Measurements from ENCODE around the gene KLK14. TPM values are rescaled to one million over a fixed set of nuclear protein-coding genes. Genes with fewer than 3 reads are reported as not detected.
A peak's percentile ranks its signal among the peaks of the same experiment; 100 is the strongest.

KLK14 gene
- total RNA-seq, 1 donor from 2014 or later, result not detected

DNA sequence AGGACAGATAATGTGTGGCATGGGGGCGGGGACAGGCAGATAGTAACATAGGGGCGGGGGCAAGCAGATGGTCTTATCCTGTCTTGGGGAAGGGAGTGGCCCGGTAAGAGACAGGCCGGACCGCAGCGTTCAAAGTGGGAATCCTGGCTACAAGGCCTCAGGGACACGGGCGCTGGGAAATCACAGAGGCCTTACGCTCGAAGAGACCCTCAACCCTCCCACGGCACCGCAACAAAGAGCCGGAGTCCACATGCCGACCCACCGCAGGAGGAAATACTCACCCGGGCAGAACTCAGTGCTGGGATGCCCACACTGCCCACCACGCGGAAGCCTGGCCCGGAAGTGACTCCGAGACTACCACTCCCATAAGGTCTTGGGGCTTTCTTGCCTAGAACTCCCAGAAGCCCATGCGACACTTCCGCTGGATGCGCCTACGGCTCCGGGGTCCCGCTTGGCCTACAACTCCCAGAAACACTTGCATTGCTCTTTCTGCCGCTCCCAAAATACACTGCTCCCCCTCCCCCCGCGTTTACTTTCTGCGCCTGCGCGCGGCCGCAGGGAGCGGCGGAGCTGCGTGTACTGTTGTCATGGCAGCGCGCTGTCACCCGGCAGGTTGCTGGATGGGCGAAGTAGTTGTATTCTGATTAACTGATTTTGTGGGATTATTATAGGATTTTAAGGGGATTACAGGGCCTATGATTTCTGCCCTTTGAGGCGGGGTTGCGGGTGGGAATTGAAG, 25.5 kb upstream of the KLK14 start, which contains the start of gene CTU1:
Gene CTU1, minus strand, starts transcription at position 344 of the 739 bp plus-strand sequence. CDS start 3,840 bp downstream, outside the sequence.
- DNase-seq (ENCODE audit: low read depth), result peak; percentile 98
- peaks cover 5% of the 10 kb centered on the region for H3K27me3 ChIP-seq (ENCODE audit: control insufficient read depth, insufficient read depth, low read length)
- H3K36me3 ChIP-seq (ENCODE audit: control insufficient read depth, insufficient read depth, low read length), result no peaks in the 10 kb centered on the region
- TF ChIP-seq, protein P1, sequence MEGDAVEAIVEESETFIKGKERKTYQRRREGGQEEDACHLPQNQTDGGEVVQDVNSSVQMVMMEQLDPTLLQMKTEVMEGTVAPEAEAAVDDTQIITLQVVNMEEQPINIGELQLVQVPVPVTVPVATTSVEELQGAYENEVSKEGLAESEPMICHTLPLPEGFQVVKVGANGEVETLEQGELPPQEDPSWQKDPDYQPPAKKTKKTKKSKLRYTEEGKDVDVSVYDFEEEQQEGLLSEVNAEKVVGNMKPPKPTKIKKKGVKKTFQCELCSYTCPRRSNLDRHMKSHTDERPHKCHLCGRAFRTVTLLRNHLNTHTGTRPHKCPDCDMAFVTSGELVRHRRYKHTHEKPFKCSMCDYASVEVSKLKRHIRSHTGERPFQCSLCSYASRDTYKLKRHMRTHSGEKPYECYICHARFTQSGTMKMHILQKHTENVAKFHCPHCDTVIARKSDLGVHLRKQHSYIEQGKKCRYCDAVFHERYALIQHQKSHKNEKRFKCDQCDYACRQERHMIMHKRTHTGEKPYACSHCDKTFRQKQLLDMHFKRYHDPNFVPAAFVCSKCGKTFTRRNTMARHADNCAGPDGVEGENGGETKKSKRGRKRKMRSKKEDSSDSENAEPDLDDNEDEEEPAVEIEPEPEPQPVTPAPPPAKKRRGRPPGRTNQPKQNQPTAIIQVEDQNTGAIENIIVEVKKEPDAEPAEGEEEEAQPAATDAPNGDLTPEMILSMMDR (IDR thresholded peaks at IDR 0.05; ENCODE audit: insufficient read depth, low read length, poor library complexity, severe bottlenecking), result no peak
- peak within 1 kb of the TSS; percentile 79 for H3K4me3 ChIP-seq (ENCODE audit: low read depth, low read length)

DNA sequence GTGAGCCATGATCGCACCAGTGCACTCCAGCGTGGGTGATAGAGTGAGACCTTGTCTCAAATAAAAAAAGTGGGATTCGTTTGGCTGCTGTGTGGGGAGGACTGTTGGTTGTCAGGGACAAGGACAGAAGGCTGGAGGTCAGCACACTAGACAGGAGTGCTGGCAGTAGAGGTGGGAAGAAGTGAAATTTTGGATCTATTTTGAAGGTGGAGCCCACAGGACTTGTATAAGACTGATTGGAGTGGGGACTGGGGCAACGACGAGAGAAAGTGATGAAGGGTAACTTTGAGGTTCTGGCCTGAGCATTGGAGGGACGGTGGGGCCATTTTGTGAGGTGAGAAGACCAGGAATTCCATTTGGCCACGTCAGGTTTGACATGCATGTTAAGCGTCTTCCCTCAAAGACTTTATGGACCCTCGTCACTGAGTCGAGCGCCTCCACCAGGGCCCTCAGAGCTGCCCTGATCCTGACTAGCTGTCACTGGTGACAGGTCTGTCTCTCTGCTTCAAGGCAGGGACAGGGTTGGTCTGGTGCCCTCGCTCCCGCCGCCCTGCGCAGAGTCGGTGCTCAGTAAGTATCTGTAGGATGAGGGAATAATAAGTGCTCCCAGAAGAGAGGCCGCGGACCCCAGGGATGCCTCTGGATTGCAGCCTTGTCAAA, 24.8 kb upstream of the KLK14 start:
- DNase-seq (ENCODE audit: low read depth), result no peak
- Histone ChIP-seq H3K27me3 (ENCODE audit: control insufficient read depth, insufficient read depth, low read length) (peaks cover 3% of the 10 kb centered on the region), H3K36me3 (ENCODE audit: control insufficient read depth, insufficient read depth, low read length) (no peaks in the 10 kb centered on the region), H3K4me3 (ENCODE audit: low read depth, low read length) (peak overlapping the region; percentile 79)
- TF ChIP-seq, protein P1 (IDR thresholded peaks at IDR 0.05; ENCODE audit: insufficient read depth, low read length, poor library complexity, severe bottlenecking), result peak; percentile 7

DNA sequence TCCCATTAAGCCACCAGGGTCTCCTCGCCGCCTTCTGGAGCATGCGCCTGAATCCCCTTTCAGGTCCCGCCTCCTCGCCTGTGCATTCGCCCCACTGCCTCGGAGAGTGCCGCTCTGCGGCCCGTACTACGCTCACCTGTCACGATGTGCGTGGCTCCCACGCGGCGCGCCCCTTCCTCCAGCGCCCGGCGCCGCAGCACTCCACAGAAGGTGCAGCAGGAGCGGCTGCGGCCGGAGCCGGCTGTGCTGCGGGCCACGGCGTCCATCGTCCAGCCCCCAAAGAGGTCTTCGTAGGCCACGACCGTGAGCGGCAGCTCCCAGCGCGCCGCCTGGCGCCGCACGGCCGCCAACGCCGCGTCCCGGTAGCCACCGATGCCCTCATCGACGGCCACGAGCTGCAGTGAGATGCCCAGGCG, 21.2 kb upstream of the KLK14 start:
- Histone ChIP-seq H3K27me3 (ENCODE audit: control insufficient read depth, insufficient read depth, low read length) (no peaks in the 10 kb centered on the region), H3K4me3 (ENCODE audit: low read depth, low read length) (no peak overlapping the region), H3K36me3 (ENCODE audit: control insufficient read depth, insufficient read depth, low read length) (no peaks in the 10 kb centered on the region)
- TF ChIP-seq, protein P1 (IDR thresholded peaks at IDR 0.05; ENCODE audit: insufficient read depth, low read length, poor library complexity, severe bottlenecking), result no peak
- no peak for DNase-seq (ENCODE audit: low read depth)

DNA sequence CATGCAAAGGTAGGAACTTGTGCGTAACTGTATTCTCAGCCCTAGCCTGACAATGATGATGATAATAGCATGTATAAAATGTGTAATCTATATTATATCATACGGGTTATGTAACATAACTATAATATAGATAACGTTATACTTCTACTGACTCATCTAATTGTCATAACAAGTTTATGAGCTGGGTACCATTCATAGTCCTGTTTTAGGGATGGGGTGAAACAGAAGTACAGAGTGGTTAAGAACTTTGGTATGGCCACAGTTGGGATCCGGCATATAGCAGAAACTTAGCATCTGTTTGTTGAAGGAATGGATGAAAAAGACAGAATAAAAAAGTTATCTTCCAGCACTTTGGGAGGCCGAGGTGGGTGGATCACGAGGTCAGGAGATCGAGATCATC, 20.3 kb upstream of the KLK14 start:
- Histone ChIP-seq H3K27me3 (ENCODE audit: control insufficient read depth, insufficient read depth, low read length) (no peaks in the 10 kb centered on the region), H3K36me3 (ENCODE audit: control insufficient read depth, insufficient read depth, low read length) (no peaks in the 10 kb centered on the region), H3K4me3 (ENCODE audit: low read depth, low read length) (no peak overlapping the region)
- no peak for DNase-seq (ENCODE audit: low read depth)
- TF ChIP-seq, protein P1 (IDR thresholded peaks at IDR 0.05; ENCODE audit: insufficient read depth, low read length, poor library complexity, severe bottlenecking), result no peak

DNA sequence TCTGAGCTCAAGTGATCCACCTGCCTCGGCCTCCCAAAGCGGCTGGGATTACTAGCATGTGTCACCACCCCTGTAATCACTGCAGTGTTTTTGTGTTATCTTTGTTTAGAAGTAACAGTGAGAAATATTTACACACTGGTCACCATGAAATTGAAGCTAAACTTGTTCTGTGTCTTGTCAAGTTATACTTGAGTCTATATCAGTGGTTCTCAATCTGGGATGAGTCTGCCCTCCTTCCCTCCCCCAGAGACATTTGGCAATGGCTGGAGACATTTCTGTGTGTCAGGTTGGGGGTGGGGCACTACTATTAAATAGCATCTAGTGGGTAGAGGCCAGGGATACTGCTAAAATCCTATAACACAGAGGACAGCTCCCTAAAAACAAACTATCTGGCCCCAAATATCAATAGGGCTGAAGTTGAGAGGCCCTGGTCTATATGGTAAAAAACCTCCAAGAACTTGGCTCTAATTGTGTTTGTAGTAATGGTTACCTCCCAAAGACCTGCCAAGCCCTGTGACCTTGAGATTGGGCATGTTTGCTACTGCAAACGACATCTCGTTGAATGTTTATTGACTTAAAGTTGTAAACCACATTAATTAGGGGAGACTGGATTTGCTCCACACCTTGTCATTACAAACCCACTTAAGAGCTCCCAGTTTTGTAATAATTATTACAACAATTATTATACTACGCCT, 18.6 kb upstream of the KLK14 start:
- H3K36me3 ChIP-seq (ENCODE audit: control insufficient read depth, insufficient read depth, low read length), result peaks cover 2% of the 10 kb centered on the region
- H3K27me3 ChIP-seq (ENCODE audit: control insufficient read depth, insufficient read depth, low read length), result no peaks in the 10 kb centered on the region
- H3K4me3 ChIP-seq (ENCODE audit: low read depth, low read length), result no peak overlapping the region
- DNase-seq (ENCODE audit: low read depth), result no peak
- TF ChIP-seq, protein P1 (IDR thresholded peaks at IDR 0.05; ENCODE audit: insufficient read depth, low read length, poor library complexity, severe bottlenecking), result no peak

Measured in kidney epithelial cell (primary cell).